ENCODE data around the gene KIF3C. TPM values are rescaled to one million over a fixed set of nuclear protein-coding genes. Genes with fewer than 3 reads are reported as not detected.
A peak's percentile ranks its signal among the peaks of the same experiment; 100 is the strongest.

Gene KIF3C
- total and polyA plus RNA-seq, 9 of the 15 experiments (the other 6 are each of a cell fraction or from before 2014, with no cell fraction given) = 0.69 to 6.7 (median 3.3) TPM

DNA sequence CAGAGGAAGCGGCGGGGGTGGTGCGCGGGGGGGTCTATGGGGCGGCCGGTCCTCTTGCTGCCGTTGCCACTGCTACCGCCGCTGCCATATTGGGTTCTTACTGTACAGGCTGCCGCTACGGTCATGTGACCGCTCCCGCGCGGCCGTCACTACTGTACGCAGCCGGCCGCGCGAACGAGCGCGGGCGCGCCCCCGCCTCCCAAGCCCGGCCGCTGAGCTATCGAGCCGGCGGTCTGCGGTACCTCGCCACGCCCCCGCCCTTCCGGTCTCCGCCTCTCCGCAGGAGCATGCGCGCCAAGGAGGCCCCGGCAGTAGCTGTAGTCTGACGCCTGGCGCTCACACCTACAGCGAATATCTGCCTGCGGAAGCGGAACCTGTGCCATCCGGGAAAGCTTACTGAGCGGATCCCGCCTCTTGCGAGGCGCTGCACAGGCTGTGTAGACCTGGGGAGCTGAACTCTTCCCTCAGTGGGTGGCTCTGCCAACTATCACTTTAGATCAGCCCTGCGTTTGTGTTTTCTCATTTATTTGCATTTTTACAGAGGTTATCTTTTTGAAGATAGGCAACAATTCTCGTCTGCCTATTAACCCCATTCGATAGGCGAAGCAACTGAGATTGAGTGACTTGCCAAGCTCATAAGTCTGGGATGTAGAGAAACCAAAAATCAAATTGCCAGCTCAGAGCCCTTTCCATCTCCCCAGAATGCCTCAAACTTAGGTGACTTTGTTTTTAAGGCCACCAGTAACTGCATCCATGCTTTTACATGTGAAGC lies 103.8 kb downstream of the KIF3C start, which contains the start of gene ASXL2 (continued):
- TF ChIP-seq, protein P1, sequence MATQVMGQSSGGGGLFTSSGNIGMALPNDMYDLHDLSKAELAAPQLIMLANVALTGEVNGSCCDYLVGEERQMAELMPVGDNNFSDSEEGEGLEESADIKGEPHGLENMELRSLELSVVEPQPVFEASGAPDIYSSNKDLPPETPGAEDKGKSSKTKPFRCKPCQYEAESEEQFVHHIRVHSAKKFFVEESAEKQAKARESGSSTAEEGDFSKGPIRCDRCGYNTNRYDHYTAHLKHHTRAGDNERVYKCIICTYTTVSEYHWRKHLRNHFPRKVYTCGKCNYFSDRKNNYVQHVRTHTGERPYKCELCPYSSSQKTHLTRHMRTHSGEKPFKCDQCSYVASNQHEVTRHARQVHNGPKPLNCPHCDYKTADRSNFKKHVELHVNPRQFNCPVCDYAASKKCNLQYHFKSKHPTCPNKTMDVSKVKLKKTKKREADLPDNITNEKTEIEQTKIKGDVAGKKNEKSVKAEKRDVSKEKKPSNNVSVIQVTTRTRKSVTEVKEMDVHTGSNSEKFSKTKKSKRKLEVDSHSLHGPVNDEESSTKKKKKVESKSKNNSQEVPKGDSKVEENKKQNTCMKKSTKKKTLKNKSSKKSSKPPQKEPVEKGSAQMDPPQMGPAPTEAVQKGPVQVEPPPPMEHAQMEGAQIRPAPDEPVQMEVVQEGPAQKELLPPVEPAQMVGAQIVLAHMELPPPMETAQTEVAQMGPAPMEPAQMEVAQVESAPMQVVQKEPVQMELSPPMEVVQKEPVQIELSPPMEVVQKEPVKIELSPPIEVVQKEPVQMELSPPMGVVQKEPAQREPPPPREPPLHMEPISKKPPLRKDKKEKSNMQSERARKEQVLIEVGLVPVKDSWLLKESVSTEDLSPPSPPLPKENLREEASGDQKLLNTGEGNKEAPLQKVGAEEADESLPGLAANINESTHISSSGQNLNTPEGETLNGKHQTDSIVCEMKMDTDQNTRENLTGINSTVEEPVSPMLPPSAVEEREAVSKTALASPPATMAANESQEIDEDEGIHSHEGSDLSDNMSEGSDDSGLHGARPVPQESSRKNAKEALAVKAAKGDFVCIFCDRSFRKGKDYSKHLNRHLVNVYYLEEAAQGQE (IDR thresholded peaks at IDR 0.05; ENCODE audit: borderline replicate concordance) = peak; percentile 60
- TF ChIP-seq, protein P1 (CRISPR knock-in tag; IDR thresholded peaks at IDR 0.05; ENCODE audit: low read depth) = no peak
- TF ChIP-seq ZNF764 (CRISPR knock-in tag; IDR thresholded peaks at IDR 0.05; ENCODE audit: low read depth) = no peak
- TF ChIP-seq ETV5 (CRISPR knock-in tag; IDR thresholded peaks at IDR 0.05; ENCODE audit: low read depth) = peak; percentile 88
- TF ChIP-seq, protein P2, sequence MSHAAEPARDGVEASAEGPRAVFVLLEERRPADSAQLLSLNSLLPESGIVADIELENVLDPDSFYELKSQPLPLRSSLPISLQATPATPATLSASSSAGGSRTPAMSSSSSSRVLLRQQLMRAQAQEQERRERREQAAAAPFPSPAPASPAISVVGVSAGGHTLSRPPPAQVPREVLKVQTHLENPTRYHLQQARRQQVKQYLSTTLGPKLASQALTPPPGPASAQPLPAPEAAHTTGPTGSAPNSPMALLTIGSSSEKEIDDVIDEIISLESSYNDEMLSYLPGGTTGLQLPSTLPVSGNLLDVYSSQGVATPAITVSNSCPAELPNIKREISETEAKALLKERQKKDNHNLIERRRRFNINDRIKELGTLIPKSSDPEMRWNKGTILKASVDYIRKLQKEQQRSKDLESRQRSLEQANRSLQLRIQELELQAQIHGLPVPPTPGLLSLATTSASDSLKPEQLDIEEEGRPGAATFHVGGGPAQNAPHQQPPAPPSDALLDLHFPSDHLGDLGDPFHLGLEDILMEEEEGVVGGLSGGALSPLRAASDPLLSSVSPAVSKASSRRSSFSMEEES (CRISPR knock-in tag; IDR thresholded peaks at IDR 0.05) = peak; percentile 99
- peak; percentile 28; the same call in 1 of the 2 replicates for TF ChIP-seq SMARCE1 (IDR thresholded peaks at IDR 0.05)
- TF ChIP-seq, protein P3, sequence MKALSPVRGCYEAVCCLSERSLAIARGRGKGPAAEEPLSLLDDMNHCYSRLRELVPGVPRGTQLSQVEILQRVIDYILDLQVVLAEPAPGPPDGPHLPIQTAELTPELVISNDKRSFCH (CRISPR knock-in tag; IDR thresholded peaks at IDR 0.05) = no peak
- TF ChIP-seq, protein P3 (tag; IDR thresholded peaks at IDR 0.05) = 0 out of 2 replicates have a peak, but pooled peaks have one; percentile 54
- peak; percentile 67 for TF ChIP-seq RB1 (IDR thresholded peaks at IDR 0.05; ENCODE audit: low read depth)
- peak; percentile 47 for TF ChIP-seq PHF20 (IDR thresholded peaks at IDR 0.05; ENCODE audit: partially characterized antibody)
- peak; percentile 71; the same call in 1 of the 2 replicates for TF ChIP-seq ESRRA (IDR thresholded peaks at IDR 0.05; ENCODE audit: borderline replicate concordance, low read depth)
- no peak; the same call in 1 of the 2 replicates for TF ChIP-seq KDM2B (CRISPR knock-in tag; IDR thresholded peaks at IDR 0.05)
- TF ChIP-seq ELF2 (CRISPR knock-in tag; IDR thresholded peaks at IDR 0.05) = peak; percentile 52
- TF ChIP-seq JUND (IDR thresholded peaks at IDR 0.05; ENCODE audit: borderline replicate concordance, low read depth, low read length) = peak; percentile 50; the same call in 1 of the 2 replicates
- TF ChIP-seq JUND (tag; IDR thresholded peaks at IDR 0.05; ENCODE audit: borderline replicate concordance, low read depth, low read length) = no peak; the same call in 2 of the 3 replicates
